PFSK-1 (cell line): Measurements from ENCODE around the gene GAB3.

Experiments
- FOXP2 ChIP-seq: optimal IDR thresholded peaks from 2 replicates; pipeline ENCODE3; 2011; ENCODE audit warnings: borderline replicate concordance, control low read depth, inconsistent platforms; ENCODE audit not compliant: insufficient read depth; ENCODE audit errors: extremely low read length, extremely low read depth
- POLR2AphosphoS5 ChIP-seq: IDR thresholded peaks from 2 replicates; pipeline ENCODE4 v1.6.1; 2012; ENCODE audit warnings: low read depth, mild to moderate bottlenecking, control low read depth, low read length, moderate library complexity
- SIN3A ChIP-seq: IDR thresholded peaks from 2 replicates; pipeline ENCODE4 v1.6.1; 2012; ENCODE audit warnings: mild to moderate bottlenecking, low read length, moderate library complexity, borderline replicate concordance; ENCODE audit not compliant: insufficient read depth

DNA sequence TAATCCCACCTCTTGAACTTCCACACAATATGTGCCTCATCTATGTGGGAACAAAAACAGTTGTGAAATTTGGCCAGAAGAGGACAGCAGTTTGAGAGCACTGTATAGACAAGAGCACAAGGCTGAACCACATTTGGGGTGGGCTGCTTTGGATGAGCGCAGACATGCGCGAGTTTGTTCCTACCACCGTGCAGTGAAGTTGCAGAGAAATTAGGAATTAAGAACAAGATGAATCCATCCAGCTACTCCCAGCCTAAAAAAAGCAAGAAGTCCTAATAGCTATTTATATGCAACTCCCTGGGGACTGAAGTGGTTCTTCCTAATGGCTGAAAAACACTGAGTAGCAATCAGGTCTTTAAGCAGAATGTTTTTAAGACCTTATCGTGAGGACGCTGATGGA, 1.0 kb downstream of the GAB3 start:
- TF ChIP-seq SIN3A (no peak), POLR2AphosphoS5 (no peak), FOXP2 (no peak)
